Stimulated activated CD4-positive, alpha-beta T cell treated with anti-CD3 and anti-CD28 coated beads, Interleukin-2, amount 100 ng/mL, for 4 hours (primary cell): ENCODE data around the gene RPS28.
"Not testable (repeated sequence)": the region's sequence is repeated elsewhere in the genome, so short reads cannot be mapped to it uniquely, and the experiment has no call there.

ENCODE experiments used
- DNase-seq: peaks from one replicate; pipeline ENCODE4 v3.0.0-alpha.2; 2020; ENCODE audit warnings: low read depth

The RPS28 gene

GRCh38 chr19:8342684-8343482 lies 21.6 kb downstream of the RPS28 start, which contains the start of gene KANK3:
TSS of gene KANK3 (minus strand) at chr19:8343262. CDS start at chr19:8337828, 5,434 bp downstream.
- DNase-seq, result peak; percentile 86

- no peak for DNase-seq
Measured at GRCh38 chr19:8343483-8343844, 22.2 kb downstream of the RPS28 start.

DNA sequence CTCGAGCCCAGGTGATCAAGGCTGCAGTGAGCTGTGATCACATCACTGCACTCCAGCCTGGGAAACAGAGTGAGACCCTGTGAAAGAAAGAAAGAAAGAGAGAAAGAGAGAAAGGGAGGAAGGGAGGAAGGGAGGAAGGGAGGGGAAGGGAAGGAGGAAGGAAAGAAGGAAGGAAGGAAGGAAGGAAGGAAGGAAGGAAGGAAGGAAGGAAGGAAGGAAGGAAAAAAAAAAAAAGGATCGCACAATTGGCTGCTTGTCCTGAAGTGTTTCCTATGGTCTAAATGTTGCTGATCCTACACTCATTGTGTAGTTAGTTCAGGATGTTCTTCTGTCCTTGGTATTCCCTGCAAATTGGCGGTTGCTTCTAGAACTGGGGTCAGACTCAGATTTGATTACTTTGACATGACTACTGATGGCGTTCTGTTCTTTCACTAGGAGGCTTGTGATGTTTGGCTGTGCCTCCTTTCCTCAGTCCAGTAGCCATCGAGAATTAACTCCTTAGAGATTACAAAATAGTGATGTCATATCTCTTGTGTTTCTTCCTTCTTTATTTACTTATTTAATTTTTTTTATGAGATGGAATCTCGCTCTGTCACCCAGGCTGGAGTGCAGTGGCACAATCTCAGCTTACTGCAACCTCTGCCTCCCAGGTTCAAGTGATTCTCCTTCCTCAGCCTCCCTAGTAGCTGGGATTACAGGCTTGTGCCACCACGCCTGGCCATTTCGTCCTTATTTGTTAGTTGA lies 28.5 kb downstream of the RPS28 start:
- not testable (repeated sequence) for DNase-seq

DNA sequence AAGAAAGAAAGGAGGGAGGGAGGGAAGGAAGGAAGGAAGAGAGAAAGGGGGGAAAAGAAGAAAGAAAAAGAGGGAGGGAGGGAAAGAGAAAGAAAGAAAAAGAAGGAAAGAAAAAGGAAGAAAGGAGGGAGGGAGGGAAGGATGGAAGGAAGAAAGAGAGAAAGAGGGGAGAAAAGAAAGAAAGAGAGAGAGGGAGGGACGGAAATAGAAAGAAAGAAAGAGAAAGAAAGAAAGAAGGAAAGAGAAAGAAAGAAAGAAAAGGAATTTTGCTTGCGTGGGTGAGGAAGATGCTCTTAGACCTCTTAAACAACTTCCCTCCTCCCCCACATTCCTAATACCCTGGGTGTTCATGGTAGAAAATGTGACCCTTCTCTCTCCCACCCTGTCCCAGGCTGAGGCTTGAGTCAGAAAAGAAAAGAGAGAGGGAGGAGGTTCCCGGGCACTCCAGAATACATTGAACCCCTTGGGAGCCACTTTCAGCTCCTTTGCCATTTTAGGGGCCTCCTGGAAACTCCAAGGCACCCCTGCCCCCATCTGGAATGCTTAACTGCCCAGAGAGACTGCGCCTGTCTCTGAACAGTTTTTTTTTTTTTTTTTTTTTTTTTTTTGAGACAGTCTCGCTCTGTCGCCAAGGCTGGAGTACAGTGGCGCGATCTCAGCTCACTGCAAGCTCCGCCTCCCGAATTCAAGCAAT lies 31.0 kb downstream of the RPS28 start:
- no peak for DNase-seq

DNA sequence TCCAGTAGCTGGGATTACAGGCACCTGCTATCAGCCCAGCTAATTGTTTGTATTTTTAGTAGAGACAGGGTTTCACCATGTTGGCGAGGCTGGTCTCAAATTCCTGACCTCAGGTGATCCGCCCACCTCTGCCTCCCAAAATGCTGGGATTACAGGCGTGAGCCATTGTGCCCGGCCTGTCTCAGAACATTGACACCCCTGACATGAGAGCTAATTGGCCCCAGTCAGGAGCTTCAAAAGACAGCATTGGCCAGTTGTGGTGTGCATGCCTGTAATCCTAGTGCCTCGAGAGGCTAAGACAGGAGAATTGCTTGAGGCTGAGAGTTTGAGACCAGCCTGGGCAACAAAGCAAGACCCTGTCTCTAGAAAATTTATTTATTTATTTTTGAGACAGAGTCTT lies 31.5 kb downstream of the RPS28 start:
- not testable (repeated sequence) for DNase-seq

GRCh38 chr19:8355631-8356402 lies 34.5 kb downstream of the RPS28 start:
- no peak for DNase-seq

GRCh38 chr19:8357007-8357521 lies 35.8 kb downstream of the RPS28 start:
- DNase-seq, result no peak

DNA sequence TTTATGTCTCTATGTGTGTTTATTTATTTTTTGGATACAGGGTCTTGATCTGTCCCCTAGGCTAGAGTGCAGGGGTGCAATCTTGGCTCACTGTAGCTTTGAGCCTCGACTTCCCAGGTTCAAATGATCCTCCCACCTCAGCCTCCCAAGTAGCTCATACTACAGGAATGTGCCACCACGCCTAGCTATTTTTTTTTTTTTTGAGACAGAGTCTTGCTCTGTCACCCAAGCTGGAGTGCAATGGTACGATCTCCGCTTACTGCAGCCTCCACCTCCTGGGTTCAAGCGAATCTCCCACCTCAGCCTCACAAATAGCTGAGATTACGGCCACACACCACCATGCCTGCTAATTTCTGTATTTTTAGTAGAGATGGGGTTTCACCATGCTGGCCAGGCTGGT lies 37.7 kb downstream of the RPS28 start:
- no peak for DNase-seq

DNA sequence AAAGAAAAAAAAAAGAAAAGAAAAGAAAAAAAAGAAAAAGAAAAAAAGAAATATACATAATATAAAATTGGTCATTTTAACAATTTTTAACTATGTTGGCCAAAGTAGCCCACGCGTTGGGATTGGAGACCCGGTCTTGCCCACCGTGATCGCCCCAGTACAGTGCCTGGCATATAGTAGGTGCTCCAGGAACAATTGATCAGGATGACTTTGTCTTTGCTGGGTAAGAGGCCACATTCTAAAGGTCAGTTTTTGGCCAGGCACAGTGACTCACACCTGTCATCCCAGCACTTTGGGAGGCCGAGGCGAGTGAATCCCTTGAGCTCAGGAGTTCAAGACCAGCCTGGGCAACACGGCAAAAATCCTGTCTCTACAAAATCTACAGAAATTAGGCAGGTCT lies 38.9 kb downstream of the RPS28 start:
- no peak for DNase-seq

DNA sequence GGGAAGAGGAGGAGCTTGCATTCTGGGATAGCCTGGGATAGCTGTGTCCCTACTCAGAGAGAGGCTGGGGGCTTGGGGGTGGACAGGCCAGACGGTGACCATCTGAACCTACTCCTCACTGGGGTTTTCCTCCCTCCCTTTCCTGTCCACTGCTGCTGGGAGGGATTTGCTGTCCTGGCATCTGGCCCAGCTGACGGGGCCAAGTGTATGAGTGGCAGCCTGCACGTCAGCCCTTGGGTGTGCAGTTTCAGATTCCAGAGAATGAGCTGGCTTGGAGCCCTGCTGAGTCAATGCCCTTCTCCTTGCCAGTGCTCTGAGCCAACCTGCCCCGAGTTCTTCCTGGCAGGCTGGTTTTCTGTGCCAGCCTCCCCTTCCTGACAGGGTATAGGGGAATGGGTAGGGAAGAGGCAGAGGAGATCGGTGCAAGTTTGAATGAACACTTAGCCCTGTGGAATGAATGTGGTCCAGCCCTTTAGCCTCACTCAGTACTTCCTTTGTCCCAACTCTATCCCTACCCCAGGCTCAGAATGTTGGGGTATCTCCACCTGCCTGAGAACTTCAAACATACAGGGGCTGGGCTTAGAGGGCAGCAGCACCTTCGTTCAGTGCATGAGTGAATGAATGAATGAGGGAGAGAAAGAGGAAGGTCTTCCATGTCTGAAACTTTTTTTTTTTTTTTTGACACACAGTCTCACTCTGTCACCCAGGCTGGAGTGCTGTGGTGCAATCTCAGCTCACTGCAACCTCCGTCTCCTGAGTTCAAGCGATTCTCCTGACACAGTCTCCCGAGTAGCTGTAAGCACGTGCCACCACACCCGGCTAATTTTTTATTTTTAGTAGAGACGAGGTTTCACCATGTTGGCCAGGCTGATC lies 40.9 kb downstream of the RPS28 start:
- no peak for DNase-seq

DNA sequence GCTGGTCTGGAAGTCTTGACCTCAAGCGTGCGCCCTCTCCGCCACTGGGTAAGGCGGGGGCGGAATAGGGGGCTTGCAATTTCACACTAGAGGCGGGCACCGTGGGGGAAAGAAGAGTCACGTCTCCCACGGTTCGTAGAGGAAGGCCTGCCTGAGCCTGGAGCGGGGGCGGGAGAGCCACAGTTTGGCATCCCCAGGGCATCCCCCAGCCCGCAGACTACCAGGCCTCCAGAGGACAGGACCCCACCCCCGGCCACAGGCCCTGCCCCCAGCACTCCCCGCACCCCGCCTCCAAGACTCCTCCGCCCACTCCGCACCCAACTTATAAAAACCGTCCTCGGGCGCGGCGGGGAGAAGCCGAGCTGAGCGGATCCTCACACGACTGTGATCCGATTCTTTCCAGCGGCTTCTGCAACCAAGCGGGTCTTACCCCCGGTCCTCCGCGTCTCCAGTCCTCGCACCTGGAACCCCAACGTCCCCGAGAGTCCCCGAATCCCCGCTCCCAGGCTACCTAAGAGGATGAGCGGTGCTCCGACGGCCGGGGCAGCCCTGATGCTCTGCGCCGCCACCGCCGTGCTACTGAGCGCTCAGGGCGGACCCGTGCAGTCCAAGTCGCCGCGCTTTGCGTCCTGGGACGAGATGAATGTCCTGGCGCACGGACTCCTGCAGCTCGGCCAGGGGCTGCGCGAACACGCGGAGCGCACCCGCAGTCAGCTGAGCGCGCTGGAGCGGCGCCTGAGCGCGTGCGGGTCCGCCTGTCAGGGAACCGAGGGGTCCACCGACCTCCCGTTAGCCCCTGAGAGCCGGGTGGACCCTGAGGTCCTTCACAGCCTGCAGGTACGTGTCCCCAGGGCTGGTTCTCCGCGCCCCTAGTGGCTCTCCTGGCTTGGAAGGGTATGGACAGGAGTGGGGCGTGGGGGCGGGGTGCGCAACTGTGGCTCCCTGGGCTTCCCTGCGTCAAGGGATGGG lies 42.8 kb downstream of the RPS28 start, which contains the start of gene ANGPTL4:
TSS of gene ANGPTL4 (plus strand) at position 353 of the 969 bp plus-strand sequence. CDS start at position 520, 167 bp downstream.
- DNase-seq, result peak; percentile 60

- DNase-seq, result no peak
Measured at GRCh38 chr19:8366121-8366581, 44.9 kb downstream of the RPS28 start.

- no peak for DNase-seq
Measured at GRCh38 chr19:8366961-8367326, 45.6 kb downstream of the RPS28 start.

DNA sequence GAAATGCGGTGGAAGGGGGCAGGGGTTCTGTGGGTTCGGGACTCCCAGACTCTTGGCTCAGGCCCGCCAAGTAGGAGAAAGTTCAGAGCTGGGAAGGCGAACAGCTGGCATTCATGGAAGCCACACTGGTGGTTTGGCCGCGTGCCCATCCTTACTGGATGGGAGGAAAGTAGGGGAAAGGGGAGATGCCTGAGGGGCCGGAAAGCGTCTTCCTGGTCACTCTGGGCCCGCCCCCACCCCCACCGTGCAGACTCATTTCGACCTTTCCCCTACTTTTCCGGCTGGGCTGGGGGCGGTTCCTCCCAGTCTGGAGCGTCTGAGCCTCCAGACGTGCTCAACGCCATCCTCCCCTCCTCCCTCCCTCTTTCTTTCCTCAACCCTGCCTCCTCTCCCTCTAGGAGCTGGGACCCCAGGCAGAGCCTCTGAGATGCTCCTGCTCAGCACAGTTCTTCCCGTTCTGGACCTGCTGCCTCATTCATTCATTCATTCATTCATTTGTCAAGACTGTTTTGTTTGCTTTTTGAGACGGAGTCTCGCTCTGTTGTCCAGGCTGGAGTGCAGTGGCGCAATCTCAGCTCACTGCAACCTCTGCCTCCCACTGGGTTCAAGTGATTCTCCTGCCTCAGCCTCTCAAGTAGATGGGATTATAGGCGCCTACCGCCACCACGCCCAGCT lies 46.2 kb downstream of the RPS28 start:
- DNase-seq, result no peak

- DNase-seq, result no peak
Measured at GRCh38 chr19:8370176-8371010, 49.1 kb downstream of the RPS28 start.

DNA sequence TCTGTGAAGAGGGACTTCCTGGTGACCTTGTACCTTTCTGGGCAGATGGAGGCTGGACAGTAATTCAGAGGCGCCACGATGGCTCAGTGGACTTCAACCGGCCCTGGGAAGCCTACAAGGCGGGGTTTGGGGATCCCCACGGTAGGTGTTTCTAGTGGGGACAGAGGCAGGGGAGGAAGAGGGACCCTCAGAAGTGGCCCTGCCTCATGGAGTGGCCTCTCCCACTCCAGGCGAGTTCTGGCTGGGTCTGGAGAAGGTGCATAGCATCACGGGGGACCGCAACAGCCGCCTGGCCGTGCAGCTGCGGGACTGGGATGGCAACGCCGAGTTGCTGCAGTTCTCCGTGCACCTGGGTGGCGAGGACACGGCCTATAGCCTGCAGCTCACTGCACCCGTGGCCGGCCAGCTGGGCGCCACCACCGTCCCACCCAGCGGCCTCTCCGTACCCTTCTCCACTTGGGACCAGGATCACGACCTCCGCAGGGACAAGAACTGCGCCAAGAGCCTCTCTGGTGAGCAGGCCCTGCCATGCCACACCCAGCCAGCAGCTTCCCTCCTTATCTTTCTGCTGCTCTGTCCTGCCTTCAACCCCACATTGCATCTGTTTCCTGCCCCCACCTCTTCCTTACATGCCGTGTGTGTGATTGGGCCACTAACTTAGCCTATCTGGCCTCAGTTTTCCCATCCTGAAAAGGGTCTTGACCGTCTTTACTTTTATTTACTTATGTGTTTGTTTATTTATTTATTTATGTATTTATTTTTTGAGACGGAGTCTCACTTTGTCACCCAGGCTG lies 49.9 kb downstream of the RPS28 start:
- no peak for DNase-seq
